Measurements from ENCODE around the gene TPSD1. TPM values are rescaled to one million over a fixed set of nuclear protein-coding genes. Genes with fewer than 3 reads are reported as not detected.

The TPSD1 gene
- total and polyA plus RNA-seq, 7 donors = 0.09 to 0.90 (median 0.19) TPM; not detected in 3

DNA sequence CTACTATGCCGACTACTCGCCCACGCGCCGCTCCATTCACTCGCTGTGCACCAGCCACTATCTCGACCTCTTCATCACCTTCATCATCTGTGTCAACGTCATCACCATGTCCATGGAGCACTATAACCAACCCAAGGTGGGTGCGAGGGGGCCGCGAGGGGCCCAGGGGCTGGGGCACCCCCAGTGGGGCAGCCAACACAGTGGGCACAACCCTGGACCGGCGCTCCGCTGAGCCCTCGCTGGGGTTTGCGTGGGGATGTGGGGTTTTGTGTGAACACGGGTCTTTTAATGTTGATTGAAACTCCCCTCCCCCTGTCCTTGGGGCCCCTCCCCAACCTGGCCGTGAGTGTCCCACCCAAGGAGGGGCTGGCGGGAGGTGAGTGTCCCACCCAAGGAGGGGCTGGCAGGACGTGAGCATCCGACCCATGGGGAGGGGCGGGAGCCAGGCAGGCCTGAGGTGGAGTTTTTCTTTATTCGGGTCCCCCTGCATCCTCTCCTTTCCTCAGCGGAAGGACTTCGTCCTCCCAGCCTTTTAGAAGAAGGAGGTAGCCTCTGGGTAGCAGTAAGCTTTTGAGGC lies 42.0 kb upstream of the TPSD1 start:
- Histone ChIP-seq H3K9me3 (no peaks in the 10 kb centered on the region), H3K36me3 (ENCODE audit: insufficient read depth in 1 of 2, low read depth in 1 of 2) (no peaks in the 10 kb centered on the region), H3K4me3 (no peak overlapping the region), H3K27ac (no peak overlapping the region), H3K27me3 (ENCODE audit: insufficient read depth in 3 of 3, low read length in 2 of 3) (peaks cover 0 to 34% (median 6%) of the 10 kb centered on the region in 3 donors), H3K4me1 (no peaks in the 10 kb centered on the region)
- 80 to 82% (median 82%) methylated on average over 25 of the region's 25 CpGs for WGBS, 3 donors
- DNase-seq = no peak
- intact Hi-C loops (cut with DNase I) = no loop called here
- TF ChIP-seq, protein P1, sequence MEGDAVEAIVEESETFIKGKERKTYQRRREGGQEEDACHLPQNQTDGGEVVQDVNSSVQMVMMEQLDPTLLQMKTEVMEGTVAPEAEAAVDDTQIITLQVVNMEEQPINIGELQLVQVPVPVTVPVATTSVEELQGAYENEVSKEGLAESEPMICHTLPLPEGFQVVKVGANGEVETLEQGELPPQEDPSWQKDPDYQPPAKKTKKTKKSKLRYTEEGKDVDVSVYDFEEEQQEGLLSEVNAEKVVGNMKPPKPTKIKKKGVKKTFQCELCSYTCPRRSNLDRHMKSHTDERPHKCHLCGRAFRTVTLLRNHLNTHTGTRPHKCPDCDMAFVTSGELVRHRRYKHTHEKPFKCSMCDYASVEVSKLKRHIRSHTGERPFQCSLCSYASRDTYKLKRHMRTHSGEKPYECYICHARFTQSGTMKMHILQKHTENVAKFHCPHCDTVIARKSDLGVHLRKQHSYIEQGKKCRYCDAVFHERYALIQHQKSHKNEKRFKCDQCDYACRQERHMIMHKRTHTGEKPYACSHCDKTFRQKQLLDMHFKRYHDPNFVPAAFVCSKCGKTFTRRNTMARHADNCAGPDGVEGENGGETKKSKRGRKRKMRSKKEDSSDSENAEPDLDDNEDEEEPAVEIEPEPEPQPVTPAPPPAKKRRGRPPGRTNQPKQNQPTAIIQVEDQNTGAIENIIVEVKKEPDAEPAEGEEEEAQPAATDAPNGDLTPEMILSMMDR (IDR thresholded peaks at IDR 0.05) = no peak
- no peak for ATAC-seq

DNA sequence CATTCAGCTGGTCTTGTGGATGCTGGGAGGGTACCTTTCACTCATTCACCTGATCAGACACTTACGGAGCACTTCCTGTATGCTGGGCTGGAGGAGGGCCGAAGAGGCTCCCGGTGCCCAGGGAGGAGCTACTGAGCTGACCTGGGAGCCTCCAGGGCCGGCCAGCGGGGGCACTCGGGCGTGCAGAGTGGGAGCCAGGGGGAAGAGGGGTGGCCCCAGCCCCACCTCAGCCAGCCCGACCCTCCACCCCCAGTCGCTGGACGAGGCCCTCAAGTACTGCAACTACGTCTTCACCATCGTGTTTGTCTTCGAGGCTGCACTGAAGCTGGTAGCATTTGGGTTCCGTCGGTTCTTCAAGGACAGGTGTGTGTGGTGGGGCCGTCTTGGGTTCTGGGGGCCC lies 41.1 kb upstream of the TPSD1 start:
- TF ChIP-seq, protein P1 (IDR thresholded peaks at IDR 0.05) = no peak
- no peaks in the 10 kb centered on the region for H3K9me3 ChIP-seq
- no peaks in the 10 kb centered on the region for H3K4me1 ChIP-seq
- no peaks in the 10 kb centered on the region for H3K36me3 ChIP-seq (ENCODE audit: insufficient read depth in 1 of 2, low read depth in 1 of 2)
- 72 to 80% (median 74%) methylated on average over 16 of the region's 16 CpGs for WGBS, 3 donors
- intact Hi-C loops (cut with DNase I) = no loop called here
- ATAC-seq = no peak
- H3K27me3 ChIP-seq (ENCODE audit: insufficient read depth in 3 of 3, low read length in 2 of 3) = peaks cover 0 to 37% (median 9%) of the 10 kb centered on the region in 3 donors
- no peak overlapping the region for H3K4me3 ChIP-seq
- DNase-seq = no peak
- no peak overlapping the region for H3K27ac ChIP-seq

DNA sequence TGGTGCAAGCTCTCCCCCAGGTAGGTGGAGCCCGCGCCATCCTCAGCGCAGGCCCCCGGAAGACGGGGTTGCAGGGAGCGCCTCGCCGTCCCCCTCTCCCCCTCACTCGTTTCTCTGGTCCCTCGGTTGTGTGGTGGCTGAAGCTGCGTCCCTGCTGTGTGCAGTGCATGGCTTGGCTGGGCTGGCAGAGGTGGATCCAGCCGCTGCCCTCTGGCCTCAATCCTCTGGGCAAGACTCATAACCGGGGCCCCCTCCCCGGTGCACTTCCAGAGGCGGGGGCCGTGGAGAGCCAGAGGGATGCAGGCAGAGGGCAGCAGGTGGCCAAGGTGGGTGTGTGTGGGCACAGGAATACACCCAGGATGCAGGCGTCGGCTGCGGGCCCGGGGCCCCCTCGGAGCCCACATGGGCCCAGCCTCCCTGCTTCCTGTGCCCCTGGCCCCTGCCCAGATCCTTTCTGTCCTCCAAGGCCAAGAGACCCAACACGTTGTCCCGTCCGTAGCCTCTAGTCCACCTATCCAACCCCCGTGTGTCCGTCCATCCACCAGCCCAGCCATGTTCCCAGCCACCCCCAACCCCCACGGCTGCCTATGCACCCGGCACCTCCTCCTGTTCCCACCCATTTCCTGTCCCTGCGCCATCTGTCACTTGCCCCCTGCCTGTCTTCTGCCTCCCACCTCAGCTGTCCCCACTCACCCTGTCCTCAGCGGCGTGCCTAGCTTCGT lies 40.1 kb upstream of the TPSD1 start:
- H3K9me3 ChIP-seq = no peaks in the 10 kb centered on the region
- intact Hi-C loops (cut with DNase I) = no loop called here
- H3K27ac ChIP-seq = no peak overlapping the region
- TF ChIP-seq, protein P1 (IDR thresholded peaks at IDR 0.05) = no peak
- peaks cover 0 to 40% (median 8%) of the 10 kb centered on the region in 3 donors for H3K27me3 ChIP-seq (ENCODE audit: insufficient read depth in 3 of 3, low read length in 2 of 3)
- H3K36me3 ChIP-seq (ENCODE audit: insufficient read depth in 1 of 2, low read depth in 1 of 2) = no peaks in the 10 kb centered on the region
- WGBS, 3 donors = 71 to 75% (median 71%) methylated on average over 24 to 32 of the region's 32 CpGs
- DNase-seq = no peak
- no peak overlapping the region for H3K4me3 ChIP-seq
- H3K4me1 ChIP-seq = no peaks in the 10 kb centered on the region
- ATAC-seq = no peak

DNA sequence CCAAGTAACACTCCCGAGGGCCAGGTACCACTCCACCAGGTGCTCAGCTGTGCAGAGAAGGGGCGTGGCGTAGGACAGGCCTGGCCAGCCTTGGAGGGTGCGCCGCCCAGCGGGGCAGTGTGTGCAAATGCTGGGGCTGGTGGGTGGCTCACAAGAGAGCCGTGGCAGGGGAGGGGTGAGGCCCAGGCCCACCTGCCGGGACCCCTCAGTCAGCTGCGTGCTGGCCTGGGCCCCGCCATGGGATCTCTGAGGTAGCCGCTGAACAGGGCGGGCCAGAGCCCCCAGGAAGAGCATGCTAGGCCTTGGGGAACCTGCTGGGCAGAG lies 39.6 kb upstream of the TPSD1 start:
- ATAC-seq (no peak), DNase-seq (no peak)
- Histone ChIP-seq H3K4me1 (no peaks in the 10 kb centered on the region), H3K9me3 (no peaks in the 10 kb centered on the region), H3K27ac (no peak overlapping the region), H3K4me3 (no peak overlapping the region), H3K36me3 (ENCODE audit: insufficient read depth in 1 of 2, low read depth in 1 of 2) (no peaks in the 10 kb centered on the region), H3K27me3 (ENCODE audit: insufficient read depth in 3 of 3, low read length in 2 of 3) (peaks cover 0 to 40% (median 7%) of the 10 kb centered on the region in 3 donors)
- intact Hi-C loops (cut with DNase I) = no loop called here
- 79 to 85% (median 81%) methylated on average over 12 of the region's 12 CpGs for WGBS, 3 donors
- TF ChIP-seq, protein P1 (IDR thresholded peaks at IDR 0.05) = no peak

Data from psoas muscle (tissue), 8 donors.